Left ventricle myocardium inferior (tissue), 1 donor: ENCODE data around the gene KIF26A. TPM values are rescaled to one million over a fixed set of nuclear protein-coding genes. Genes with fewer than 3 reads are reported as not detected.

Source experiments
- DNase-seq: peaks from one replicate; pipeline ENCODE4 v3.0.0-alpha.2; 2020
- H3K27ac ChIP-seq: fragments of 200-600 bp; replicated peaks from 2 replicates; pipeline ENCODE4 v1.8.0; 2021
- H3K27me3 ChIP-seq: fragments of 200-600 bp; 2 replicates; pipeline ENCODE4 v1.8.0; 2021; ENCODE audit warnings: low read depth
- H3K36me3 ChIP-seq: fragments of 200-600 bp; 2 replicates; pipeline ENCODE4 v1.8.0; 2021
- H3K4me1 ChIP-seq: fragments of 200-600 bp; 2 replicates; pipeline ENCODE4 v1.8.0; 2021
- H3K4me3 ChIP-seq: fragments of 200-600 bp; 2 replicates; pipeline ENCODE4 v1.8.0; 2021; ENCODE audit warnings: mild to moderate bottlenecking, moderate library complexity
- H3K9me3 ChIP-seq: fragments of 200-600 bp; replicated peaks from 2 replicates; pipeline ENCODE4 v1.8.0; 2021
- CTCF ChIP-seq: fragments of 200-600 bp; IDR thresholded peaks from 2 replicates; pipeline ENCODE4 v1.8.0; 2021; ENCODE audit warnings: antibody characterized with exemption, mild to moderate bottlenecking, borderline replicate concordance
- intact Hi-C: fragments of 100-400 bp; cut with micrococcal nuclease; formaldehyde crosslinking; loops from one replicate; pipeline ENCODE4 v1.11.0; 2022
- total RNA-seq: library from RNA; stranded (reverse); fragmentation: NEBNext Ultra II Directional; extraction: Animal tissue kit (Norgen Biotek cat#: 25700); gene quantifications from one replicate; pipeline ENCODE4 v1.2.1, GENCODE V29; 2021
- donor health status: DM: no; HTN: yes; CAD: no; lungs with severe emphysema.

The KIF26A gene
- total RNA-seq, 1 donor from 2014 or later = 6.5 TPM

- no peak for TF ChIP-seq CTCF
- Histone ChIP-seq H3K27me3 (no peaks in the 10 kb centered on the region), H3K36me3 (no peaks in the 10 kb centered on the region), H3K4me3 (no peak overlapping the region), H3K27ac (no peak overlapping the region), H3K9me3 (no peaks in the 10 kb centered on the region), H3K4me1 (peaks cover 41% of the 10 kb centered on the region)
- intact Hi-C loops = no loop called here
- no peak for DNase-seq
Observed at GRCh38 chr14:104186575-104186974, 48.2 kb downstream of the KIF26A start.

GRCh38 chr14:104187121-104187889 lies 48.9 kb downstream of the KIF26A start:
- H3K27me3 ChIP-seq = no peaks in the 10 kb centered on the region
- H3K36me3 ChIP-seq = no peaks in the 10 kb centered on the region
- no peak overlapping the region for H3K27ac ChIP-seq
- intact Hi-C loops = no loop called here
- DNase-seq = no peak
- H3K4me3 ChIP-seq = no peak overlapping the region
- peaks cover 41% of the 10 kb centered on the region for H3K4me1 ChIP-seq
- TF ChIP-seq CTCF = no peak
- no peaks in the 10 kb centered on the region for H3K9me3 ChIP-seq

GRCh38 chr14:104187931-104188726 lies 49.7 kb downstream of the KIF26A start:
- no peak for TF ChIP-seq CTCF
- no peak for DNase-seq
- Histone ChIP-seq H3K9me3 (no peaks in the 10 kb centered on the region), H3K36me3 (no peaks in the 10 kb centered on the region), H3K27ac (no peak overlapping the region), H3K27me3 (no peaks in the 10 kb centered on the region), H3K4me3 (no peak overlapping the region), H3K4me1 (peaks cover 41% of the 10 kb centered on the region)
- intact Hi-C loops = no loop called here

GRCh38 chr14:104188727-104189400 lies 50.5 kb downstream of the KIF26A start:
- Histone ChIP-seq H3K27me3 (peaks cover 7% of the 10 kb centered on the region), H3K4me1 (peaks cover 35% of the 10 kb centered on the region), H3K4me3 (no peak overlapping the region), H3K9me3 (no peaks in the 10 kb centered on the region), H3K27ac (no peak overlapping the region), H3K36me3 (no peaks in the 10 kb centered on the region)
- intact Hi-C loops = no loop called here
- TF ChIP-seq CTCF = no peak
- DNase-seq = no peak

GRCh38 chr14:104189629-104190335 lies 51.4 kb downstream of the KIF26A start:
- intact Hi-C loops = no loop called here
- no peak for TF ChIP-seq CTCF
- Histone ChIP-seq H3K4me1 (peaks cover 25% of the 10 kb centered on the region), H3K9me3 (no peaks in the 10 kb centered on the region), H3K27me3 (peaks cover 16% of the 10 kb centered on the region), H3K4me3 (no peak overlapping the region), H3K36me3 (no peaks in the 10 kb centered on the region), H3K27ac (no peak overlapping the region)
- DNase-seq = no peak
